GM18520 (cell line): Measurements from ENCODE around the gene MFSD8.
A peak's percentile ranks its signal among the peaks of the same experiment; 100 is the strongest.
"Not testable (repeated sequence)": the region's sequence is repeated elsewhere in the genome, so short reads cannot be mapped to it uniquely, and the experiment has no call there.

Source experiments
- ATAC-seq: cut with Tn5 transposase; IDR thresholded peaks from one replicate; pipeline ENCODE4 v1.9.1; 2021; ENCODE audit not compliant: unreplicated experiment

MFSD8 gene

GRCh38 chr4:127936974-127937373 is 28.0 kb downstream of the MFSD8 start:
- ATAC-seq: no peak

- not testable (repeated sequence) for ATAC-seq
Measured at GRCh38 chr4:127931836-127932235, 33.1 kb downstream of the MFSD8 start.

GRCh38 chr4:127930175-127930574 is 34.8 kb downstream of the MFSD8 start:
- no peak for ATAC-seq

- ATAC-seq: not testable (repeated sequence)
Measured at GRCh38 chr4:127925720-127926119, 39.3 kb downstream of the MFSD8 start.

GRCh38 chr4:127922226-127922625 is 42.7 kb downstream of the MFSD8 start:
- no peak for ATAC-seq

GRCh38 chr4:127920521-127920920 is 44.5 kb downstream of the MFSD8 start:
- no peak for ATAC-seq

GRCh38 chr4:127917151-127917550 is 47.8 kb downstream of the MFSD8 start:
- ATAC-seq: no peak

GRCh38 chr4:127916512-127916911 is 48.5 kb downstream of the MFSD8 start:
- ATAC-seq: no peak

- ATAC-seq: no peak
Measured at GRCh38 chr4:127905029-127905428, 59.9 kb downstream of the MFSD8 start.

GRCh38 chr4:127899682-127900081 is 65.3 kb downstream of the MFSD8 start:
- ATAC-seq: not testable (repeated sequence)

- ATAC-seq: no peak
Measured at GRCh38 chr4:127896528-127896927, 68.4 kb downstream of the MFSD8 start.

GRCh38 chr4:127896069-127896468 is 68.9 kb downstream of the MFSD8 start:
- ATAC-seq: no peak

- ATAC-seq: no peak
Measured at GRCh38 chr4:127889903-127890302, 75.1 kb downstream of the MFSD8 start.

GRCh38 chr4:127888559-127888958 is 76.4 kb downstream of the MFSD8 start:
- ATAC-seq: no peak

- ATAC-seq: peak; percentile 22
Measured at GRCh38 chr4:127881563-127881864, 83.5 kb downstream of the MFSD8 start.

GRCh38 chr4:127880763-127881562 is 84.0 kb downstream of the MFSD8 start, which contains the start of gene PLK4:
Gene PLK4, plus strand, starts transcription at chr4:127880893. Its CDS starts 242 bp downstream, at chr4:127881135.
- ATAC-seq: peak; percentile 90

GRCh38 chr4:127875791-127876190 is 89.2 kb downstream of the MFSD8 start:
- ATAC-seq: no peak

GRCh38 chr4:127870688-127871087 is 94.3 kb downstream of the MFSD8 start:
- no peak for ATAC-seq

GRCh38 chr4:127870281-127870680 is 94.7 kb downstream of the MFSD8 start:
- ATAC-seq: no peak

- no peak for ATAC-seq
Measured at GRCh38 chr4:127868196-127868595, 96.8 kb downstream of the MFSD8 start.
